ENCODE results near the gene HCN2.
A peak's percentile ranks its signal among the peaks of the same experiment; 100 is the strongest.
"Not testable (repeated sequence)": the region's sequence is repeated elsewhere in the genome, so short reads cannot be mapped to it uniquely, and the experiment has no call there.

Gene HCN2

GRCh38 chr19:622666-623065 is 33.0 kb downstream of the HCN2 start:
- no peak for DNase-seq

GRCh38 chr19:623175-623916 is 33.7 kb downstream of the HCN2 start:
- DNase-seq: no peak

DNA sequence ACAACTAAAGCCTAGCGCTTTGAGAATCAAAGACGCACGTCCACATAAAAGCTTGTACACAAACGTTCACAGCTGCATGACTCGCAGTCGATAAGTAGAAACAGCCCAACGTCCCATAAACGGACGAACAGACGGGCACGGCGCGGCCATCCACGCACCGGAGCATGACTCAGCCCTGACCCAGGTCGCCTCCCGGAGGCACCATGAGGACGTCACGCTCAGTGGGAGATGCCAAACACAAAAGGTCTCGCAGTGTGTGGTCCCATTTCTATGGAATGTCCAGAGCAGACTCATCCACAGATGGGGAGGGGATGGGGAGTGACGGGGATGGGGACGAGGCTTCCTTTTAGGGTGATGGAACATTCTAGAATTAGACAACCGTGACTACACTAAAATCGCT is 34.3 kb downstream of the HCN2 start:
- no peak for DNase-seq

DNA sequence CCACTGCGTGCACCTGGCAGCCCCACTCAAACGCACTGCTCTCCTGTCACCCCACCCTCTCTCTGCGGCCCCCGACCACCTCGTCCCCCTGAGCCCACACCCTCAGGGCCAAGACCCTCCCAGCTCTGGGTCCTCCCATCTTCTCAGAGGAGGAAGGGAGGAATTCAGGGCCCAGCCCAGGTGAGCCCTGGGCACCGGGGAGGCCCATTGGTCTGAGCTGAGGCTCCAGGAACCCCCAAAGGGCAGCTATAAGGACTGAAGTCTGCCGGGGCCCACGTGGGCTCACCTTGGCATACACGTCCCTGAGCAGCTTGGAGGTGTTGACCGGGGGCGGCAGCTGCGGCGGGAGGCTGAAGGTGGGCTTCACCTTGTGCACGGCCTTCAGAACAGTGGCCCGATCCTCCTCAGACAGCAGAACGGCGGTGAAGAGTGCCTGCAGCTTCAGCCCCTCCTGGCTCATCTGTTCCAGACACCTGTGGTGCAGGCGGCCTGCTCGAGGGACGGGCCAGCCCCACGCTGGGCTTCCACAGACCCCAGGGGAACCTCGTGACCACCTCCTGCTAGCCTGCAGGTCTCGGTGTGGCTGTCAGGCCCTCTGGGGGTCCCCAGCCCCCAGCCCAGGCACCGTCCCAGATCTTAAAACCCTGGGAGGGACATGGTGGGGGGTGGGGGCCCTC is 34.9 kb downstream of the HCN2 start:
- DNase-seq: no peak

DNA sequence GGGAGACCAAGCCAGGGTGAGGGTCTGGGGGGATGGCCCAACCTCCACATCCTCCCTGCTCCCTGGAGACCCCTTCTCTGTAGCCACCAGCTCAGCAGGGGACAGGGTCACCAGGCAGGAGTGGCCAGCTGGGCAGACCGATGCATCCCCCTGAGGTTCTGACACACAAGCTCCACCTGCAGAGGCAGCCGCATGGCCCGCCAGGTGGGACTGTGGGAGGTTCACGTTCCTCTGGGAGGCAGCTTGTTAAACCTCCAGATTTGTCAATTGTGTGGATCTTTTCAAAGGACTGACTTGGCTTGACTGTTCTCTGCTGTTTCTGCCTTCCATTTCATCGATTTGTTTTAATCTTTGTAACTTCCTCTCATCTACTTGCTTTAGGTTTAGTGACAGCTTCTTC is 35.6 kb downstream of the HCN2 start:
- no peak for DNase-seq

- DNase-seq: not testable (repeated sequence)
These were observed 36.9 kb downstream of the HCN2 start for GRCh38 chr19:626566-626965.

- DNase-seq: no peak
These were observed 38.5 kb downstream of the HCN2 start for GRCh38 chr19:628168-628567.

DNA sequence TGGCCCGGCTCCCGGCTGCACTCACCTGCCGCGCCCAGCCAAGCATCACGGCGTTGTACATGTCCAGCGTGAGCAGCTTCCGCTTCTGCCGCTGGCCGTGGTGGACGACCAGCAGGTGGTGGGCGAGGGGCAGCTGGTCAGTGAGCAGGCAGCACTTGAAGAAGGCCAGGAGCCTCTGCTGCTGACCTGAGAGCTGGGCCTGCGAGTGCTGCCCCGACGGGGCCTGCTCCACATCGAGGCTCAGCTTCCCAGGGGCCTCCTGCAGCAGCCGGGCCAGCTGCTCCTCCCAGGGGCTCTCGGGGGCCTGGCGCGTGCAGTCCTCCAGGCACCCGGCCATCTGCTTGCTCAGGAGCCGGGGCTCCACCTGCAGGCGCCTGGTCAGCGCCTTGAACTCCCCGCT is 39.8 kb downstream of the HCN2 start:
- DNase-seq: not testable (repeated sequence)

DNA sequence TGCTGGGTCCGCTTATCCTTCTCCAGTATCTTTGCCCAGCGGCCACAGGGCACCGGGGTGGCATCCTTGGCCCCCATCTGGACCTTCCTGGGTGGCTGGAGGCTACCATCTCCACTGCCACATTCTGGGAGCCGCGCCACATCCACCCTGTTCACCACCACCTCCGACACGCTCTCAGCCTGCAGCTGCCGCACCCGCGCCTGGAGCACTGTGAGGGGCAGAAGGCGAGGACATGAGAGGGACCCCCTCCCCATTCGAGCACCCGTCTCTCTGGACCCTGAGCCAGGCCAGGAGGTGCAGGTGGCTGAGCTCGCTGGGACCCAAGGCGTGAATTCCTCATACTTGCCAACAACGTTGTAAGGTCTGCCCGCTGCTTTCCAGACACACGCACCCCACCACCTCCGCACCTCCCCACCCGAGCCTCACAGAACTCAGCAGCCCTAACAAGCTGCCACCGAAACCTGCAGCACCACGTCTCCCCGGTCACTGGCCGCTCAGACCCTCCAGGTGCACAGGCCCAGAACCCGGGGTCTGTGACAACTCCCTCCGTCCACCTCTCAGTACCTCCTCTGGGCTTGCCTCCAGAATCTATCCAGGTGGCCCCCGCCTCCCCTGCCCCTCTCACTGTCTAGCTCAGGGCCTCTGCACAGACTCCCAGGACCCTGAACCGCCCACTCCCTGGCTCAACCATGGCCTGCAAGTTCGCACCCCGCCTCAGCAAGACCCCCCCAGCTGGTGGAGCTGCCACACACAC is 40.5 kb downstream of the HCN2 start:
- no peak for DNase-seq

- peak; percentile 74 for DNase-seq
These were observed 42.9 kb downstream of the HCN2 start for GRCh38 chr19:632579-633067.

DNA sequence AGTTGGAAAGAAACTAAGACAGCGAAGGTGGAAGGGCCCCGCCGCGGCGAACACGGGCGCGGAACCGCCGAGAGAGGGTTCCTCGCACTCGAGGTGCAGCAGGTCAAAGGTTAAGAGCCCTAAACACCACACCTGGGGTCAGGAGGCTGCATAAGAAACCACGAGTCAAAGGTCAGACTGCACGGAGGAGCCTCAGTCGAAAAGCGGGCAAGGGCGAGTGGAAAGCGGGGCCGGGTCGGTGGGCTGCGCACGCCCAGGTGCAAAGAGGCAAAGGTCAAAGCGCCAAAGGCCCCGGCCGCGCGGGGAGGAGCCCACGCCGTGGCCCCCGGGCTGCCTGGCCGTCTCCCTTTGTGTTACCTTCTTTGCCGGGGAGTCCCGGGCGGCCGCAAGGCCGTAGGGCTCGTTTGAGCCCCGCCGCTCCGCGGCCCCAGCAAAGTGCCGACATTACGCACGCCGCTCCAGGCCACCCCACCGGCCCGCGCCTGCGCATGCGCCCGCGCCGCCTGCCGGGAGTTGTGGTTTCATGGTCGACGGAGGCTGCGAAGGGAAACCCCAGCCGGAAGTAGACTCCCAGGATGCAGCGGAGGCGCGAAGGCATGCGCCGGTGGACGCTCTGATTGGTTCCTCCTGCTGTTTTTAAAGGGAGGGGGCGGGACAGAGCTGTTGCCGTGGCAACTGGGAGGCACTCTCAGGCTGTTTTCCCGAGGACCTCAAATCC is 43.5 kb downstream of the HCN2 start, which contains the start of gene POLRMT:
POLRMT (minus strand) TSS at position 470 of the 718 bp plus-strand sequence; CDS start at position 445, 25 bp downstream.
- peak; percentile 99 for DNase-seq

GRCh38 chr19:633786-634639 is 44.3 kb downstream of the HCN2 start:
- peak; percentile 28 for DNase-seq

GRCh38 chr19:634975-635652 is 45.4 kb downstream of the HCN2 start:
- no peak for DNase-seq

- DNase-seq: no peak
These were observed 49.2 kb downstream of the HCN2 start for GRCh38 chr19:638906-639252.

DNA sequence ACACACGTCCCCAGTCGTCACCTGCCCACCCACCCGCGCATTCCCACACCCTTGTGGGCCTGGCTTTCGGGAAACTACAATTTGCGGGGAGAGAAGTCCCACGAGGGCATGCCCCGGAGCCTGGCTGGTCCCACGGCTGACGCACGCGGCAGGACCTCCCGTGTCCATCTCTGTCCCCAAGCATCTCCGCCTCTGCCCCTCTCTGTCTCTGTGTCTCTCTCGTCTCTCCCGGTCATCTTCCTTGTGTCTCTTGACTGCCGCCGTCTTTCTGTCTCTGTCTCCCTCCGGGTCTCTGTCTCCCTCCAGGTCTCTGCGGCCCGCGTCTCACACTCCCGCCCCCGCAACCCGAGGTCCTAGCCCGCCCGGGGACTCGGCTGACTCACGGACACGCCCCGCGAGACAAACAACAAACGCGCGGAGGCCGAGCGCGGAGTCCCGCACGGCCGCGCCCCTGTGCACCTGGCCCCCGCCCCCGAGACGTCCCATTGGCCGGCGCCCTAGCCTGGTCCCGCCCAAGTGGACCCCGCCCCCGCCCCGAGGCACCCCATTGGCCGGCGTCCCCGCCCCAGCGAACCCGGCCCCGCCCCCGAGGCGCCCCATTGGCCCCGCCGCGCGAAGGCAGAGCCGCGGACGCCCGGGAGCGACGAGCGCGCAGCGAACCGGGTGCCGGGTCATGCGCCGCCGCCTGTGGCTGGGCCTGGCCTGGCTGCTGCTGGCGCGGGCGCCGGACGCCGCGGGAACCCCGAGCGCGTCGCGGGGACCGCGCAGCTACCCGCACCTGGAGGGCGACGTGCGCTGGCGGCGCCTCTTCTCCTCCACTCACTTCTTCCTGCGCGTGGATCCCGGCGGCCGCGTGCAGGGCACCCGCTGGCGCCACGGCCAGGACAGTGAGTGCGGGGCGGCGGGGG is 49.8 kb downstream of the HCN2 start, which contains the start of gene FGF22:
FGF22 (plus strand) TSS at position 627 of the 908 bp plus-strand sequence; CDS start at position 674, 47 bp downstream.
- DNase-seq: peak; percentile 96

- no peak for DNase-seq
These were observed 50.5 kb downstream of the HCN2 start for GRCh38 chr19:640161-640558.

DNA sequence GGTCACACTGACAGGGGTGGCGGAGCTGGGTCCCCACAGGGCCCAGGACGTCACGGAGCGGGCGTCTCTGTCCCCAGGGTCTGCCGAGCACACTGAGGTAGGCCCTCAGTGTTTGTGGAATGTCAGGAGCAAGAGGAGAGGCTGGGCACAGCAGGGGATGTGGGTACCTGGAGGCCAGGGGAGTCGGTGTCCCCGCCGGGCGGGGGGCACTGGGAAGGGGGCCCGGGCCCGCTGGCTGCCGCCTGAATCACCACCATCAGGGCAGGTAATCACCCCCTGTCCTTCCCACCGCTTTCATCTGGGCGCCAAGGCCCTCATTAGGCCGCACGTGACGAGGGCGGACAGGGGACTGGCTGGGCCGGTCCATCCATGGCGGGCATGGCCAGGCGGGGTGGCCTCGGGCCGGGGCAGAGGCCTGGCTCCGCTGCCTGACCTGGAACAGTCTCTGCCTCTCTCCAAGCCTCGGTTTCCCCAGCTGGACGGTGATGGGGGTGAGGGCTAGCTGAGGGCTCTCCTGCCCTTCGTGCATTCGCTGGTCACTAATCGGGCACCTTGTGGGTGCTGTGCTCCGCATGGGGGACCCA is 51.0 kb downstream of the HCN2 start:
- no peak for DNase-seq

- DNase-seq: no peak
These were observed 52.0 kb downstream of the HCN2 start for GRCh38 chr19:641702-642101.
